ENCODE data around the gene SEMA6B.

DNA sequence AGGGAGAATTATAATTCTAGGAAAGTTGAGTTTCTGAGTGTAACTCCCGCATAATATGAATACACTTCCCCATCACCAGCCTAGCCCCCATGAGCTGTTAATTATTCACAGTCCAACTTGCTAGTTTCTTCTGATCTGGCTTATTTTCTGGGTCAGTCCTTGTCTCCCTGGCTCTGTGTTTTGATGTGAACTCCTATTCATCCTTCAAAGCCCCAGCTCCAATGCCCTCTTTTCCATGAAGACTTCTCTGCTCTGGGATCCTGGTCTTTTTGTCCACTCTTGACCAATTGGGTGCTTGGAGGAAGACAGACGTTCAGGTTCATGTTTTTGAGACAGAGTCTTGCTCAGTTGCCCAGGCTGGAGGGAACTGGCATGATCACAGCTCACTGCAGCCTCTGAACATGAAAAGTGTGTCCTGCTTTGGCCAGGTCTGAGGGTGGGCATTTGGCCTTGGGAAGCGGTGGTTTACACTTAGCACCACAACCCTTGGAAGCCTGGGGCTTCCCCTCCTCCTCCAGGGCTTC lies 20.3 kb downstream of the SEMA6B start:
- TF ChIP-seq, protein P1, sequence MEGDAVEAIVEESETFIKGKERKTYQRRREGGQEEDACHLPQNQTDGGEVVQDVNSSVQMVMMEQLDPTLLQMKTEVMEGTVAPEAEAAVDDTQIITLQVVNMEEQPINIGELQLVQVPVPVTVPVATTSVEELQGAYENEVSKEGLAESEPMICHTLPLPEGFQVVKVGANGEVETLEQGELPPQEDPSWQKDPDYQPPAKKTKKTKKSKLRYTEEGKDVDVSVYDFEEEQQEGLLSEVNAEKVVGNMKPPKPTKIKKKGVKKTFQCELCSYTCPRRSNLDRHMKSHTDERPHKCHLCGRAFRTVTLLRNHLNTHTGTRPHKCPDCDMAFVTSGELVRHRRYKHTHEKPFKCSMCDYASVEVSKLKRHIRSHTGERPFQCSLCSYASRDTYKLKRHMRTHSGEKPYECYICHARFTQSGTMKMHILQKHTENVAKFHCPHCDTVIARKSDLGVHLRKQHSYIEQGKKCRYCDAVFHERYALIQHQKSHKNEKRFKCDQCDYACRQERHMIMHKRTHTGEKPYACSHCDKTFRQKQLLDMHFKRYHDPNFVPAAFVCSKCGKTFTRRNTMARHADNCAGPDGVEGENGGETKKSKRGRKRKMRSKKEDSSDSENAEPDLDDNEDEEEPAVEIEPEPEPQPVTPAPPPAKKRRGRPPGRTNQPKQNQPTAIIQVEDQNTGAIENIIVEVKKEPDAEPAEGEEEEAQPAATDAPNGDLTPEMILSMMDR (IDR thresholded peaks at IDR 0.05): no peak
- no peak for TF ChIP-seq POLR2A (IDR thresholded peaks at IDR 0.05)

All from heart left ventricle (tissue), 13 donors.